ENCODE data around the gene RAP1GAP. TPM values are rescaled to one million over a fixed set of nuclear protein-coding genes. Genes with fewer than 3 reads are reported as not detected.
A peak's percentile ranks its signal among the peaks of the same experiment; 100 is the strongest.

RAP1GAP gene
- polyA plus RNA-seq, 3 donors, result 0.04 TPM; not detected in 2

GRCh38 chr1:21608798-21609197 lies 60.4 kb downstream of the RAP1GAP start:
- peaks cover 9 to 38% (median 16%) of the 10 kb centered on the region in 3 donors for H3K27me3 Mint-ChIP-seq (ENCODE audit: low read depth in 3 of 3)
- no peak for DNase-seq
- Histone ChIP-seq H3K4me1 (ENCODE audit: control insufficient read depth in 1 of 2, insufficient read depth in 2 of 2, low read length in 2 of 2) (peaks cover 4 to 6% of the 10 kb centered on the region in 2 donors), H3K9me3 (replicated peaks in 1 of 2; ENCODE audit: control insufficient read depth in 1 of 2, insufficient read depth in 1 of 2, low read length in 2 of 2) (no peaks in the 10 kb centered on the region), H3K27ac (ENCODE audit: low read depth in 1 of 2, low read length in 2 of 2) (no peak overlapping the region), H3K4me3 (replicated peaks in 1 of 3; ENCODE audit: low read depth in 2 of 3, low read length in 3 of 3) (no peak overlapping the region), H3K79me2 (ENCODE audit: insufficient read depth, low read length) (no peaks in the 10 kb centered on the region), H3K4me2 (replicated peaks; ENCODE audit: extremely low read depth, low read length, poor library complexity, severe bottlenecking) (no peak overlapping the region), H2AFZ (ENCODE audit: insufficient read depth, low read depth, low read length, poor library complexity, severe bottlenecking) (no peak overlapping the region), H4K20me1 (ENCODE audit: insufficient read depth, low read length) (no peaks in the 10 kb centered on the region), H3K27me3 (ENCODE audit: control insufficient read depth in 2 of 2, insufficient read depth in 2 of 2, low read length in 2 of 2) (peaks cover 0 to 2% of the 10 kb centered on the region in 2 donors), H3K9ac (ENCODE audit: insufficient read depth, low read length, poor library complexity, severe bottlenecking) (no peak overlapping the region), H3K36me3 (replicated peaks in 1 of 2; ENCODE audit: control insufficient read depth in 1 of 2, insufficient read depth in 2 of 2, low read length in 2 of 2) (no peaks in the 10 kb centered on the region)
- no peak overlapping the region for H3K4me3 Mint-ChIP-seq
- WGBS (ENCODE audit: insufficient coverage), result no CpG with 5 or more reads among the region's 4 CpGs
- intact Hi-C loops (cut with micrococcal nuclease), result no loop called here
- TF ChIP-seq CTCF (IDR thresholded peaks at IDR 0.05), result no peak
- peaks cover 8% of the 10 kb centered on the region for H3K4me1 Mint-ChIP-seq
- H3K9me3 Mint-ChIP-seq, result peaks cover 0 to 1% (median 0%) of the 10 kb centered on the region in 7 donors
- no peak overlapping the region for H3K27ac Mint-ChIP-seq
- no peaks in the 10 kb centered on the region for H3K36me3 Mint-ChIP-seq

- peak overlapping the region; percentile 56 for H3K4me2 ChIP-seq (replicated peaks; ENCODE audit: extremely low read depth, low read length, poor library complexity, severe bottlenecking)
- H3K27ac ChIP-seq (ENCODE audit: low read depth in 1 of 2, low read length in 2 of 2), result no peak overlapping the region
These were observed 61.3 kb downstream of the RAP1GAP start for GRCh38 chr1:21607549-21608529.

More at GRCh38 chr1:21607549-21608529, 61.3 kb downstream of the RAP1GAP start:
- Histone ChIP-seq H2AFZ (ENCODE audit: insufficient read depth, low read depth, low read length, poor library complexity, severe bottlenecking) (peak overlapping the region; percentile 54), H3K36me3 (replicated peaks in 1 of 2; ENCODE audit: control insufficient read depth in 1 of 2, insufficient read depth in 2 of 2, low read length in 2 of 2) (no peaks in the 10 kb centered on the region), H3K9ac (ENCODE audit: insufficient read depth, low read length, poor library complexity, severe bottlenecking) (no peak overlapping the region), H3K79me2 (ENCODE audit: insufficient read depth, low read length) (no peaks in the 10 kb centered on the region), H4K20me1 (ENCODE audit: insufficient read depth, low read length) (no peaks in the 10 kb centered on the region), H3K4me3 (replicated peaks in 1 of 3; ENCODE audit: low read depth in 2 of 3, low read length in 3 of 3) (peak overlapping the region in 2 of 3 experiments; percentile 4 to 57), H3K27me3 (ENCODE audit: control insufficient read depth in 2 of 2, insufficient read depth in 2 of 2, low read length in 2 of 2) (peaks cover 0 to 2% of the 10 kb centered on the region in 2 donors), H3K9me3 (replicated peaks in 1 of 2; ENCODE audit: control insufficient read depth in 1 of 2, insufficient read depth in 1 of 2, low read length in 2 of 2) (no peaks in the 10 kb centered on the region), H3K4me1 (ENCODE audit: control insufficient read depth in 1 of 2, insufficient read depth in 2 of 2, low read length in 2 of 2) (peaks cover 4 to 6% of the 10 kb centered on the region in 2 donors)
- Mint-ChIP-seq H3K36me3 (no peaks in the 10 kb centered on the region), H3K4me1 (peaks cover 8% of the 10 kb centered on the region), H3K4me3 (peak overlapping the region; percentile 66 to 80), H3K9me3 (peaks cover 0 to 1% (median 0%) of the 10 kb centered on the region in 7 donors), H3K27ac (no peak overlapping the region), H3K27me3 (ENCODE audit: low read depth in 3 of 3) (peaks cover 9 to 32% (median 16%) of the 10 kb centered on the region in 3 donors)
- intact Hi-C loops (cut with micrococcal nuclease), result no loop called here
- no peak for TF ChIP-seq CTCF (IDR thresholded peaks at IDR 0.05)
- DNase-seq, result peak; percentile 37 to 60 (median 49)
- WGBS (ENCODE audit: insufficient coverage), result 24% methylated on average over 30 of the region's 37 CpGs
